ENCODE results near the gene RPA3. TPM values are rescaled to one million over a fixed set of nuclear protein-coding genes. Genes with fewer than 3 reads are reported as not detected.

The RPA3 gene
- total RNA-seq, 1 donor from 2014 or later, result 18.2 TPM

DNA sequence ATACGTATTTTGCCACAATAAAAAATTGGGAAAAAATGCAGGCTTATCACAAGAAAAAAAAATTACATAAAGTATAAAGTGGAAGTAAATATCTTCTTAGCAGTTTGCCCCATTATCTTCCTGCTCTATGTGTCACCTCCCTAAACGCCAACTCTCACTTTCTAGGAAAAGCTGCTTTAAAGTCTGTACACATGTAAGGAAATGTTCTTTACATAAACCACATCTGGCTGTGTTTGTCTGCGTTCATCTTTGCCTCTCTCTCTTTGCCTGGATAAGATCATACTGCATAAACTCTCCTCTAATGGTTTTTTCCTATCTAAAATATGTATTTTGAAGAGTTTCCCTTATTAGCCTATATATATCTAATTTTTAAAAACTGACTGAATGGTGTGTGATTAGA lies 100.9 kb downstream of the RPA3 start:
- Histone ChIP-seq H3K36me3 (ENCODE audit: control insufficient read depth, insufficient read depth, low read length) (no peaks in the 10 kb centered on the region), H3K4me3 (ENCODE audit: low read depth, low read length) (no peak overlapping the region), H3K27me3 (ENCODE audit: control insufficient read depth, insufficient read depth, low read length) (no peaks in the 10 kb centered on the region)
- TF ChIP-seq CTCF (IDR thresholded peaks at IDR 0.05; ENCODE audit: insufficient read depth, low read length, severe bottlenecking), result no peak
- no peak for DNase-seq (ENCODE audit: low read depth)
- no peak for FAIRE-seq

DNA sequence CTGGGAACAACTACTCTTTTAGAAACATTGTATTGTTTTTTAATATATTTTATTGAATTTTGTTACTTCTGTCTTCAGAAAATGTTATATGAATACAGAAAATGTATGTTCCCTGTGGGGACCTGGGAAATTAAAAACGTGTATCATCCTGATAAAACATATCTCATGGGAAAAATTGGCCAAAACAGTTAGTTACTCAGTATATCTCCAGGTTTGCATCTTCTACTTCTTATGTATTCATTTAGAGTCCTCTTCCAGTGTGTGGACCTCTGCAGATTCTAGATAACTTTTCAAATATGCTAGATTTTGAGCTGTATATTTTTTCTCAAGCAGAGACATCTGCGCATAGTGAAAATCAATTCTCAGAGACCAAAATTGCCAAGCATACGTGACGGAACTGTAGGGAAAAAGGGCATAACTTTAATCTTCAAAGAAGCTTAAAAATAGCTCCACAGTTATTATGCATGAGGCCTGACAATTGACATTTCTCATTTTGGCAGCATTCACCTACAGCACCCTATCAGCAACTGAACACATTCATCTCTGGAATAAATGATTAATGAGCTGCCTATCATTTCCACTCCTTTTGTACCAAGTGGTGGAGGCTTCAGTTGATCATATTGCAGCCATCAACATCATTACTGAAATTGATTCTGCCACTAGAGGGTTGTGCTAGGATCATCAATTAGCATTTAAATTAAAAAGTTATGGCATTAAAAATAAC lies 104.2 kb downstream of the RPA3 start:
- no peak overlapping the region for H3K4me3 ChIP-seq (ENCODE audit: low read depth, low read length)
- FAIRE-seq, result no peak
- TF ChIP-seq CTCF (IDR thresholded peaks at IDR 0.05; ENCODE audit: insufficient read depth, low read length, severe bottlenecking), result no peak
- no peaks in the 10 kb centered on the region for H3K36me3 ChIP-seq (ENCODE audit: control insufficient read depth, insufficient read depth, low read length)
- DNase-seq (ENCODE audit: low read depth), result no peak
- no peaks in the 10 kb centered on the region for H3K27me3 ChIP-seq (ENCODE audit: control insufficient read depth, insufficient read depth, low read length)

- FAIRE-seq, result no peak
- no peak for DNase-seq (ENCODE audit: low read depth)
- no peak for TF ChIP-seq CTCF (IDR thresholded peaks at IDR 0.05; ENCODE audit: insufficient read depth, low read length, severe bottlenecking)
- Histone ChIP-seq H3K27me3 (ENCODE audit: control insufficient read depth, insufficient read depth, low read length) (no peaks in the 10 kb centered on the region), H3K4me3 (ENCODE audit: low read depth, low read length) (no peak overlapping the region), H3K36me3 (ENCODE audit: control insufficient read depth, insufficient read depth, low read length) (no peaks in the 10 kb centered on the region)
Measured at GRCh38 chr7:7613210-7613609, 105.2 kb downstream of the RPA3 start.

GRCh38 chr7:7612519-7612918 lies 105.9 kb downstream of the RPA3 start:
- Histone ChIP-seq H3K4me3 (ENCODE audit: low read depth, low read length) (no peak overlapping the region), H3K27me3 (ENCODE audit: control insufficient read depth, insufficient read depth, low read length) (no peaks in the 10 kb centered on the region), H3K36me3 (ENCODE audit: control insufficient read depth, insufficient read depth, low read length) (no peaks in the 10 kb centered on the region)
- no peak for TF ChIP-seq CTCF (IDR thresholded peaks at IDR 0.05; ENCODE audit: insufficient read depth, low read length, severe bottlenecking)
- FAIRE-seq, result no peak
- no peak for DNase-seq (ENCODE audit: low read depth)

GRCh38 chr7:7609330-7609729 lies 109.1 kb downstream of the RPA3 start:
- no peaks in the 10 kb centered on the region for H3K27me3 ChIP-seq (ENCODE audit: control insufficient read depth, insufficient read depth, low read length)
- FAIRE-seq, result no peak
- TF ChIP-seq CTCF (IDR thresholded peaks at IDR 0.05; ENCODE audit: insufficient read depth, low read length, severe bottlenecking), result no peak
- no peak overlapping the region for H3K4me3 ChIP-seq (ENCODE audit: low read depth, low read length)
- no peak for DNase-seq (ENCODE audit: low read depth)
- H3K36me3 ChIP-seq (ENCODE audit: control insufficient read depth, insufficient read depth, low read length), result no peaks in the 10 kb centered on the region

DNA sequence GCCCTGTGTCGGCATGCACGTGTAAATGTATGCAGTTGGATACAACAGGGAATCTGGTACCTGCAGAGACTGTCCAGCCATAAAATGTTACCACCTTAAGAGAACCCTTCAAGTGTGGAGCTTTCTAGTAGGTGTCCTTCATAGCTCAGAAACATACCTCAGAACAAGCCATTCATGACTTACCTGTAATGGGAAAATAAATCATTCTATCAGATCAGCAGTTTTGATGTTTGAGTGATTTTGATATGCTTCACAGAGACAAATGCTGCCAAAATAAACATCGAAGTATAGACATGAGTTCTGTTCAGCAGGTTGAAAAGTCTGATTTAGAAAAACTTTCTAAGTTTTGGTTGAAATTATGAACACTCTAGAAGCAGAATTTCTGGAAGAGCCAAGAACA lies 111.4 kb downstream of the RPA3 start:
- no peak for TF ChIP-seq CTCF (IDR thresholded peaks at IDR 0.05; ENCODE audit: insufficient read depth, low read length, severe bottlenecking)
- H3K36me3 ChIP-seq (ENCODE audit: control insufficient read depth, insufficient read depth, low read length), result no peaks in the 10 kb centered on the region
- DNase-seq (ENCODE audit: low read depth) (no peak), FAIRE-seq (no peak)
- H3K27me3 ChIP-seq (ENCODE audit: control insufficient read depth, insufficient read depth, low read length), result no peaks in the 10 kb centered on the region
- no peak overlapping the region for H3K4me3 ChIP-seq (ENCODE audit: low read depth, low read length)

Data from bronchial epithelial cell (primary cell).